Effector memory CD8-positive, alpha-beta T cell (primary cell): Measurements from ENCODE around the gene SRGAP1.

Experiments used
- ATAC-seq: fragments of 150-1000 bp; cut with Tn5 transposase; replicated peaks from 2 replicates; pipeline ENCODE4 v1.10.0; 2021; ENCODE audit warnings: mild to moderate bottlenecking, moderate library complexity
- DNase-seq, 3 experiments: peaks; one replicate each; pipeline ENCODE4 v3.0.0; 2021
- H3K27ac Mint-ChIP-seq, 2 donors: one replicate each; pipeline ENCODE4 v1.8.0; 2022; ENCODE audit warnings: mild to moderate bottlenecking in 2 of 2, mixed read lengths in 2 of 2, moderate library complexity in 2 of 2
- H3K27me3 Mint-ChIP-seq, 2 donors: one replicate each; pipeline ENCODE4 v1.8.0; 2022; ENCODE audit warnings: mixed read lengths in 2 of 2
- H3K36me3 Mint-ChIP-seq: one replicate; pipeline ENCODE4 v1.8.0; 2022; ENCODE audit warnings: mild to moderate bottlenecking, moderate library complexity, mixed read lengths; ENCODE audit not compliant: insufficient read depth
- H3K4me1 Mint-ChIP-seq, 2 donors: one replicate each; pipeline ENCODE4 v1.8.0; 2022; ENCODE audit warnings: low read depth in 2 of 2, mixed read lengths in 2 of 2
- H3K4me3 Mint-ChIP-seq, 2 donors: one replicate each; pipeline ENCODE4 v1.8.0; 2022; ENCODE audit warnings: mild to moderate bottlenecking in 2 of 2, mixed read lengths in 2 of 2, moderate library complexity in 2 of 2
- H3K9me3 Mint-ChIP-seq, 2 donors: one replicate each; pipeline ENCODE4 v1.8.0; 2022; ENCODE audit warnings: mixed read lengths in 2 of 2

SRGAP1 gene

DNA sequence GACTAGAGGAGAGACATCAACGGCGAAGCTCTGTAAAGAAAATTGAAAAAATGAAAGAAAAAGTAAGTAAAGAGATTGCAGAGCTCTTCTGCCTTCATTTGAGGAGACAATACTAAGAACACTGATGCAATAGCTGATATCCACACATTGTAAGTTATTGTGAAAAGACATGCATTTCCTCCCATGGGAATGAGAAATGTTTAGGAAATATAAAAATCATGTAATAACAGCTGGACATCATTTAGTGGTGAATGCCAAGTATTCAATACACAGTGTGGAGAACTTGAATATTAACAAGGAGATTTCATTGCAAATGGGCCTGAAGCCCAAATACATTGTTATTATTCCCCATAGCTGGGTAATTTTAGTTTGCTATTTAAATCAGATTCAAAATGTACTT is 198.4 kb downstream of the SRGAP1 start:
- H3K4me1 Mint-ChIP-seq = no peaks in the 10 kb centered on the region
- H3K36me3 Mint-ChIP-seq = no peaks in the 10 kb centered on the region
- H3K4me3 Mint-ChIP-seq = no peak overlapping the region
- ATAC-seq (no peak), DNase-seq (no peak)
- H3K27me3 Mint-ChIP-seq = peaks cover 10% of the 10 kb centered on the region in 2 donors
- H3K27ac Mint-ChIP-seq = no peak overlapping the region
- peaks cover 0 to under 1% of the 10 kb centered on the region in 2 donors for H3K9me3 Mint-ChIP-seq

DNA sequence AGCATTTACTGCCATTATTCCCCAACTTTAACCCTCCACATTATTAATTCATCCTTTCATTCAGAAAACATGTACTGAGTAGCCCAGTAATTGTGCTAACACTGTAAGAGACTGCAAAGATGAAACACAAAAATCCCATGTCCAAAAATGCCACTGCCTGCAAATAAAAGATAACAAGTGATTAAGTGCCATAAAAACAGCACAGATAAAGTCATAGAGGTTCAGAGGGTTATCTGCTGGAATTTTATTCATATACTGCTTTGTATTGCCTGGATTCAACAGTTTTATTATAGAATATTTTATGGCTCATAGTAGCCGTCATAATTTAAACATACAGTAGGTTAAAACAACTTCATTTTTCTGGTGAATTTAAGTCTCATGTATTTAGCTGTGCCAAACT is 199.7 kb downstream of the SRGAP1 start:
- no peak for ATAC-seq
- Mint-ChIP-seq H3K4me3 (no peak overlapping the region), H3K9me3 (no peaks in the 10 kb centered on the region), H3K27ac (no peak overlapping the region), H3K27me3 (peaks cover 10% of the 10 kb centered on the region in 2 donors), H3K4me1 (no peaks in the 10 kb centered on the region), H3K36me3 (no peaks in the 10 kb centered on the region)
- no peak for DNase-seq

DNA sequence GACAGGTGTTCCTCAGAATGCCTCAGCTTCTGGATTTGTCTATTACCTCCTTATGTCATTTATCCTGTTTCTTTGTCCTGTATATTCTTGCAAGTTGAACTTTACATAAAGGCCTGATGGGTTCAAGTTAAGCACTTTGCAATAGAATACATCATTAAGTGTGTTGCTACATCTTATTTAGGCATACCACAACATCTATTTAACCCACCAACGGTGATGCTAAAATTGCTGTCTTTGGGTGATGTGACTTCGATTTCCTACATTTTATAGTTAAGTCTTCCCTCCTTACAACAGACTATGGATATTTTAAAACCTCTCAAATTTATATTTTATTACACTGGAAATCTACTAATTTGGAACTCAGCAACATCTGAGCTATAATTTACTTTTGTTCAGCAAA is 206.6 kb downstream of the SRGAP1 start:
- peaks cover 5 to 6% of the 10 kb centered on the region in 2 donors for H3K27me3 Mint-ChIP-seq
- no peak for DNase-seq
- ATAC-seq = no peak
- no peak overlapping the region for H3K4me3 Mint-ChIP-seq
- no peaks in the 10 kb centered on the region for H3K36me3 Mint-ChIP-seq
- H3K27ac Mint-ChIP-seq = no peak overlapping the region
- peaks cover 0 to 1% of the 10 kb centered on the region in 2 donors for H3K9me3 Mint-ChIP-seq
- no peaks in the 10 kb centered on the region for H3K4me1 Mint-ChIP-seq

DNA sequence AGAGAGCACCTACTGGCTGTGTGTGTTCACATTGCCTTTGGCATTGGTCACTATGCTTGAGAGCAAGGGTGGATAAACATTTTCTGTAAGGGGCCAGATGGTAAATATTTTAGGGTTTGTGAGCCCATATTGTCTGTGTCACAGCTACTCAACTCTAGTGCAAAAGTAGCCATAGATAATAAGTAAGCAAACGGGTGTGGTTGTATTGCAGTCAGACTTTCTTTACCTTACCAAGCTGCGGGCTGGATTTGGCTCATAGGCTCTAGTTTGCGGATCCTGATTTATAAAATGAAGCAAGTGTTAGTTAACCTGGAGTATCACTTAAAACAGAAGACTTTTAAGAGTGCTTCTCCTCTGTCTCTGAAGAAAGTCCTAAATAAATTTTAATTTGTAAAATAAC is 208.6 kb downstream of the SRGAP1 start:
- ATAC-seq (no peak), DNase-seq (no peak)
- Mint-ChIP-seq H3K9me3 (peaks cover 0 to 1% of the 10 kb centered on the region in 2 donors), H3K36me3 (no peaks in the 10 kb centered on the region), H3K27ac (no peak overlapping the region), H3K4me1 (no peaks in the 10 kb centered on the region), H3K27me3 (no peaks in the 10 kb centered on the region), H3K4me3 (no peak overlapping the region)

GRCh38 chr12:64054079-64054520 is 209.6 kb downstream of the SRGAP1 start:
- no peak for DNase-seq
- H3K27me3 Mint-ChIP-seq = no peaks in the 10 kb centered on the region
- no peak for ATAC-seq
- peaks cover 0 to 1% of the 10 kb centered on the region in 2 donors for H3K9me3 Mint-ChIP-seq
- no peaks in the 10 kb centered on the region for H3K4me1 Mint-ChIP-seq
- H3K27ac Mint-ChIP-seq = no peak overlapping the region
- no peaks in the 10 kb centered on the region for H3K36me3 Mint-ChIP-seq
- no peak overlapping the region for H3K4me3 Mint-ChIP-seq

DNA sequence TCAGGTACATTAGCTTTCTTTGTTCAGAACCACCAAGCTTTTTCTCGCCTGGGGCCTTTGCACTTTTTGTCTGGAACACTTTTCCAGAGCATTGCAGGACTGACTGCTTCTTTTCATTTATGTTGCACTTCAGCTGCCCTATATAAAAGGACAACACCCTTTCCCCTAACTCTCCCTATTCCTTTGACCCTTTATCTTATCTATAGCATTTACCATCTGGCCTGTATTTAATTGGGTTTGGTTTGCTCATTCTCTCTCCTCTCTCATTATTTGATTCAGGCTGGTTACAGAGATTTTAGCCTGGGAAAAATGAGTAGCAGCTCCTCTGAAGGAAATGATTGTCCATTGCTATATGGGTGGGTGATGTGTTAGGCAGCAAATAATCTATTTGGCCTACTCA is 212.2 kb downstream of the SRGAP1 start:
- Mint-ChIP-seq H3K9me3 (no peaks in the 10 kb centered on the region), H3K27me3 (no peaks in the 10 kb centered on the region), H3K36me3 (no peaks in the 10 kb centered on the region), H3K4me1 (no peaks in the 10 kb centered on the region), H3K4me3 (no peak overlapping the region), H3K27ac (no peak overlapping the region)
- DNase-seq (no peak), ATAC-seq (no peak)

DNA sequence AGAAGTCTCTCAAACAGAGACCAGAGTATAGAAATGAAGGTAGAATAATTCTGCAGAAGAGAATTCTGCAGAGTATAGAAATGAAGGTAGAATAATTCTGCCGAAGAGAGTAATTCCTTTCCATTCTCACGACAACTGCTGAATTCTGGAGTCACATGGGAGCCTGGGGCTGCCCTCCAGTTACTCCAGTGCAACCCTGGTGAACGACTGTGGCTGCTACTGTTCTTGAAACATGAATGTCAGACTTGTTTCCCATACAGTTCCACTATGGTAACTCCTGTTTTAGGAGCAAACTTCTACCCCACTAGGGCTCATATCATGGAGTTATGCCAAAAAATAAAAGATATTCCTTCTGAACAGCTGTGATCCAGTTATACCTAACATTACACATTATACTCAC is 213.2 kb downstream of the SRGAP1 start:
- Mint-ChIP-seq H3K36me3 (no peaks in the 10 kb centered on the region), H3K9me3 (no peaks in the 10 kb centered on the region), H3K4me3 (no peak overlapping the region), H3K4me1 (no peaks in the 10 kb centered on the region), H3K27ac (no peak overlapping the region), H3K27me3 (peaks cover 0 to 6% of the 10 kb centered on the region in 2 donors)
- DNase-seq = no peak
- no peak for ATAC-seq

- Mint-ChIP-seq H3K4me1 (no peaks in the 10 kb centered on the region), H3K27ac (no peak overlapping the region), H3K9me3 (no peaks in the 10 kb centered on the region), H3K36me3 (no peaks in the 10 kb centered on the region), H3K27me3 (peaks cover 0 to 11% of the 10 kb centered on the region in 2 donors), H3K4me3 (no peak overlapping the region)
- no peak for ATAC-seq
- no peak for DNase-seq
These were observed 214.2 kb downstream of the SRGAP1 start for GRCh38 chr12:64058541-64059265.

DNA sequence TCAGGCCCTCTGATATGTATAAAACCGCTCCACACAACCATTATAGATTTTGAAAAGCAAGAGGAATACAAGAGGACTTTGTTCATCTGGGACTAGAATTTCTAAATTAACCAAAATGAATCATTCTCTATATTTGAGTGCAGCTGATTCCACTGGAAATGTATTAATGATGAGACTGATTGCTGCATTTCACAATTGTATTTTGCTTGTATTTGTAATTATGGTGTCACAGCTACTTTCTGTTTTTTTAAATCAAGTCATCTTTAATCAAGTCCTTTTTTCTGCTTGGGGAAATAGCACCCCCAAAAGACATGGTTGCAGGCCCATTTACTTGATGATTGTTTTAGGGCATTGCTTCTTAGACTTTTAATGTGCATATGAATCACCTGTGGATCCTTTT is 215.2 kb downstream of the SRGAP1 start:
- H3K9me3 Mint-ChIP-seq = no peaks in the 10 kb centered on the region
- ATAC-seq (no peak), DNase-seq (no peak)
- no peaks in the 10 kb centered on the region for H3K4me1 Mint-ChIP-seq
- no peak overlapping the region for H3K27ac Mint-ChIP-seq
- no peaks in the 10 kb centered on the region for H3K36me3 Mint-ChIP-seq
- no peak overlapping the region for H3K4me3 Mint-ChIP-seq
- peaks cover 0 to 11% of the 10 kb centered on the region in 2 donors for H3K27me3 Mint-ChIP-seq

- no peaks in the 10 kb centered on the region for H3K4me1 Mint-ChIP-seq
- no peak overlapping the region for H3K27ac Mint-ChIP-seq
- no peaks in the 10 kb centered on the region for H3K9me3 Mint-ChIP-seq
- peaks cover 0 to 11% of the 10 kb centered on the region in 2 donors for H3K27me3 Mint-ChIP-seq
- H3K36me3 Mint-ChIP-seq = no peaks in the 10 kb centered on the region
- H3K4me3 Mint-ChIP-seq = no peak overlapping the region
- ATAC-seq = no peak
- no peak for DNase-seq
These were observed 217.4 kb downstream of the SRGAP1 start for GRCh38 chr12:64061868-64062375.

DNA sequence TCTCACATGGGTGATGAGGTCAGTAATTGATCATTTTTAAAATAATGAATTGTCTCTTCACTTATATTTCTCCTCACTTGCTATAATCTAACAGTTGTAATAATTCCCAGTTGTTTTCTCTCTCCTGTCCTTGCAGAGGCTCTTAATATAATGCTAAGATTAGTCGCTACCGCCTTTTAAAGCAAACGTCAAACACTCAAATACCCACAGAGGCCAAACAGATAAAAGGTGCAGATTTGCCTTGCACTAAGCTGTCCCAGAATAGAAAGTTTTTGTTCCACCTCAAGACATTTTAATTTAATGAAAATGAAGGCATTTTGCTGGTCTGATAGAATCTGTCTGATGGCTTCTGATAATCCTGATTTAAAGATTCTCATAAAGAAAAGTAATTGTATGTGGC is 218.6 kb downstream of the SRGAP1 start:
- H3K9me3 Mint-ChIP-seq = no peaks in the 10 kb centered on the region
- H3K4me3 Mint-ChIP-seq = no peak overlapping the region
- no peaks in the 10 kb centered on the region for H3K36me3 Mint-ChIP-seq
- ATAC-seq (no peak), DNase-seq (no peak)
- peaks cover 0 to 11% of the 10 kb centered on the region in 2 donors for H3K27me3 Mint-ChIP-seq
- H3K27ac Mint-ChIP-seq = no peak overlapping the region
- H3K4me1 Mint-ChIP-seq = no peaks in the 10 kb centered on the region

- H3K27me3 Mint-ChIP-seq = peaks cover 0 to 11% of the 10 kb centered on the region in 2 donors
- no peaks in the 10 kb centered on the region for H3K36me3 Mint-ChIP-seq
- DNase-seq (no peak), ATAC-seq (no peak)
- H3K4me1 Mint-ChIP-seq = no peaks in the 10 kb centered on the region
- H3K27ac Mint-ChIP-seq = no peak overlapping the region
- no peak overlapping the region for H3K4me3 Mint-ChIP-seq
- no peaks in the 10 kb centered on the region for H3K9me3 Mint-ChIP-seq
These were observed 219.7 kb downstream of the SRGAP1 start for GRCh38 chr12:64064240-64064639.

- no peaks in the 10 kb centered on the region for H3K4me1 Mint-ChIP-seq
- no peaks in the 10 kb centered on the region for H3K9me3 Mint-ChIP-seq
- DNase-seq (no peak), ATAC-seq (no peak)
- H3K27me3 Mint-ChIP-seq = peaks cover 0 to 11% of the 10 kb centered on the region in 2 donors
- no peak overlapping the region for H3K27ac Mint-ChIP-seq
- H3K36me3 Mint-ChIP-seq = no peaks in the 10 kb centered on the region
- H3K4me3 Mint-ChIP-seq = no peak overlapping the region
These were observed 220.2 kb downstream of the SRGAP1 start for GRCh38 chr12:64064706-64065105.

DNA sequence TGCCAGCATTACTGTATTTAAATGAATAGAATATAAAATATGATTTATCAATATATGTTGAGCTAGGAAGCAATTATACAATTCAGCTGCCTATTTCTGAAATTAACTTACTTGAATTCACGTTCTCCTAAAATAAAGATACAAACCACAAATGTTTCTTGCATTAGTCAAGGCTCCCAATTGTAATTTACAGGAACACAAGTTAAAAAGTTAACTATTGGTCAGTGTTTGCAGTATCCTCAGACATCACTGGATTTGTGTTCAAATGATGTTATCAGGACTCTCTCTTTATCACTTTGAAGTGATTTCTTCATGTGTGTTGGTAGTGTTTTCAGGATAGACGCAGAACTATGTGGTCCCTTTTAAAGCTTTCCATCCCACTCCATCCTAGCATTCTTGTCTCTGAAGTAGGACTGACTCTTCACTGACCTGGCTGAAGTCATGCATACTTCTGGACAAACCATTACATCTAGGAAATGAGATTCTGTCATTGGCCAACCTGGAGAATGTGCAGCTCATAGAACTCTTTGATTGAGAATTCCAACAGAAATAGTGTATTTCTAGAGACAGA is 221.5 kb downstream of the SRGAP1 start:
- peaks cover 0 to 11% of the 10 kb centered on the region in 2 donors for H3K27me3 Mint-ChIP-seq
- no peak overlapping the region for H3K27ac Mint-ChIP-seq
- DNase-seq (no peak), ATAC-seq (no peak)
- no peak overlapping the region for H3K4me3 Mint-ChIP-seq
- H3K4me1 Mint-ChIP-seq = no peaks in the 10 kb centered on the region
- no peaks in the 10 kb centered on the region for H3K36me3 Mint-ChIP-seq
- no peaks in the 10 kb centered on the region for H3K9me3 Mint-ChIP-seq
